CD4-positive, alpha-beta T cell treated with Interleukin-4 for 1 hour (primary cell): ENCODE data around the gene ACR.

ENCODE experiments used
- DNase-seq, 2 donors: peaks; one replicate each; pipeline ENCODE4 v3.0.0-alpha.2; 2020 to 2022

ACR gene

GRCh38 chr22:50717709-50718351 is 20.2 kb upstream of the ACR start:
- DNase-seq, result no peak

GRCh38 chr22:50718352-50718709 is 19.7 kb upstream of the ACR start:
- no peak for DNase-seq

- no peak for DNase-seq
Observed at GRCh38 chr22:50719814-50720300, 18.1 kb upstream of the ACR start.

GRCh38 chr22:50720301-50721256 is 17.4 kb upstream of the ACR start:
- DNase-seq, result no peak

- no peak for DNase-seq
Observed at GRCh38 chr22:50721257-50721844, 16.7 kb upstream of the ACR start.

- no peak for DNase-seq
Observed at GRCh38 chr22:50722048-50722701, 15.8 kb upstream of the ACR start.

- DNase-seq, result no peak
Observed at GRCh38 chr22:50722716-50723428, 15.1 kb upstream of the ACR start.

- no peak for DNase-seq
Observed at GRCh38 chr22:50723991-50724390, 14.0 kb upstream of the ACR start.

- DNase-seq, result no peak
Observed at GRCh38 chr22:50724616-50725015, 13.4 kb upstream of the ACR start.

GRCh38 chr22:50725597-50725996 is 12.4 kb upstream of the ACR start:
- DNase-seq, result no peak

- no peak for DNase-seq
Observed at GRCh38 chr22:50726643-50727340, 11.2 kb upstream of the ACR start.

GRCh38 chr22:50727678-50728522 is 10.1 kb upstream of the ACR start:
- DNase-seq, result no peak

GRCh38 chr22:50728523-50728931 is 9.5 kb upstream of the ACR start:
- no peak for DNase-seq

GRCh38 chr22:50729391-50730012 is 8.5 kb upstream of the ACR start:
- DNase-seq, result no peak

- no peak for DNase-seq
Observed at GRCh38 chr22:50730013-50730891, 7.8 kb upstream of the ACR start.

GRCh38 chr22:50730941-50731661 is 6.9 kb upstream of the ACR start:
- no peak for DNase-seq

GRCh38 chr22:50731811-50732624 is 6.0 kb upstream of the ACR start:
- DNase-seq, result peak; percentile 48 to 71

- DNase-seq, result no peak
Observed at GRCh38 chr22:50732681-50733080, 5.3 kb upstream of the ACR start.
